GM18868 (cell line): Measurements from ENCODE around the gene OMG.
"Not testable (repeated sequence)": the region's sequence is repeated elsewhere in the genome, so short reads cannot be mapped to it uniquely, and the experiment has no call there.

ENCODE experiments used
- ATAC-seq: cut with Tn5 transposase; IDR thresholded peaks from one replicate; pipeline ENCODE4 v1.9.1; 2021; ENCODE audit warnings: mild to moderate bottlenecking, moderate library complexity; ENCODE audit not compliant: unreplicated experiment

The OMG gene

DNA sequence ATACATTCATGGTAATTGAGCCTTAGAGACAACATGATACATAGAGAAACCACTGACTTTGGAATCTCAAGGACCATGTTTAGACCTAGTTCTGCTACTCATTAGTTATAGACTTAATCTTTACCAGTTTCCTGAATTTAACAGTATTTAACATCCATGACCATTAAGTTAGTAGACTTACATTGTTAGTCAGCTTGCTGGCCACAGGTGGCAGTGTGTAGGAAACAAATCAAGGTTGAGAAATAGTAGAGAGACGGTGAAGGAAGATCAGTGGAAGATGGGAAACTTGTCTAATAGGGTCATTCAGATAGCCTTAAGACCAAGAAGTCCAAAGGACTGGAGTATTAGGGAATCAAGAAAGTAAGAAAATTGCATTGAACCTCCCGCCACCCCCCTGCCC, 31.0 kb downstream of the OMG start:
- no peak for ATAC-seq

DNA sequence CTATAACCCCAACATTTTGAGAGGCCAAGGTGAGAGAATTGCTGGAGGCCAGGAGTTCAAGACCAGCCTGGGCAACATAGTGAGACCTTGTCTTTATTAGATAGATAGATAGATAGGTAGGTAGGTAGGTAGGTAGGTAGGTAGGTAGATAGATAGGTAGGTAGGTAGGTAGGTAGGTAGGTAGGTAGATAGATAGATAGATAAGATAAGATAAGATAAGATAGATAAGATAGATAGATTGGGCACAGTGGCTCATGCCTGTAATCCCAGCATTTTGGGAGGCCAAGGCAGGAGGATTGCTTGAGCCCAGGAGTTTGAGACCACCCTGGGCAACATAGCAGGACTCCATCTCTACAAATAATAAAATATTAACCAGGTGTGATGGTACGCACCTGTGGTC, 34.1 kb downstream of the OMG start:
- ATAC-seq: not testable (repeated sequence)

DNA sequence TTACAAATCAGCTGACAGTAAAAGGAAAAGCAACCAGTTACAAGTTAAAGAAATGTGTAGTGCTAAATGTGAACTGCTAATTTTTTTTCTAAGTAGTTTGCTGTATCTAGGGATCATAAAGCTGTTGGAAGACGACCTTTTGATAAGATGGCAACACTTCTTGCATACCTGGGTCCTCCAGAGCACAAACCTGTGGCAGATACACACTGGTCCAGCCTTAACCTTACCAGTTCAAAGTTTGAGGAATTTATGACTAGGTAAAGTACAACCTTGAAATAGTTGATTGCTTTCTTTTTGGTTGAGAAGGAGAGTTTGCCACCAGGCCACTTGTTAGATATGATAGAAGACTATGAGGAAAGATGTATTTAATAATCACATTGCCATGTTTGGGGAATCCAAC, 35.4 kb downstream of the OMG start:
- ATAC-seq: no peak

GRCh38 chr17:31260151-31260550, 36.9 kb downstream of the OMG start:
- no peak for ATAC-seq

- no peak for ATAC-seq
These were observed 40.1 kb downstream of the OMG start for GRCh38 chr17:31256936-31257335.

DNA sequence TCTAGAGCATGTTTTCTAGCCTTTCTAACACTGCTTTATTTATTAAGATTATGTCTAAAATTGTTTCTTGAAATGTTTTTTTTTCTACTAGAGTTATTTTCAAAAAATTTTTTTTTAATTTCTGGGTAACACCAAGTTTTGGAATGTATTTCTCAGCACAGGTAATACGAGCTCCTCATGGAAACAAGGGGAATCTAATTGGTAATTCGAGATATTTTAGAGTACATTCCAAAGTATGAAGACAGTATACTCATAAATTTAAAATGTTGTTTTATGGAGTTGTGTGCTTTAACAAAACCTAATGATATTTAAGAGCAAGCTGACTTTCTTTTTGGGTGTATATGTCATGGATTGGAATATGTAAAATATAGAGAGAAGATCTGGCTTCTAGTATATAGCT, 42.4 kb downstream of the OMG start:
- ATAC-seq: no peak

DNA sequence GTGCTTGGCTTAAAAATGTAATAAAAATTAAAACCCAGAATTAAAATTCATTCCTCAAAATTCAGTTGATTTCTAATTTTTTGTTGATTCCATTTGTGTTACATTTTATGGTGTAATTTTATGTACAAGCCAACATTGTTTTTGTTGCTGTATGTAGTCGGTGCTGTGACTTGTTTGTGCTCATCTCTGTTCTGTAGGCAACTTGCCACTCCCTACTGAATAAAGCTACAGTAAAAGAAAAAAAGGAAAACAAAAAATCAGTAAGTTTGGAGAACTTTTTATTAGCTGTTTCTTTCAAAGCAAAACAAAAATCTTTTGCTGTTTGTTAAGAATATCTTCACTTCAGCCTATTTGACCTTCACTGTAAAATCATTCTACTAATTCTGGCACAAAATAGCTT, 44.3 kb downstream of the OMG start:
- no peak for ATAC-seq

- no peak for ATAC-seq
These were observed 45.1 kb downstream of the OMG start for GRCh38 chr17:31251970-31252328.

DNA sequence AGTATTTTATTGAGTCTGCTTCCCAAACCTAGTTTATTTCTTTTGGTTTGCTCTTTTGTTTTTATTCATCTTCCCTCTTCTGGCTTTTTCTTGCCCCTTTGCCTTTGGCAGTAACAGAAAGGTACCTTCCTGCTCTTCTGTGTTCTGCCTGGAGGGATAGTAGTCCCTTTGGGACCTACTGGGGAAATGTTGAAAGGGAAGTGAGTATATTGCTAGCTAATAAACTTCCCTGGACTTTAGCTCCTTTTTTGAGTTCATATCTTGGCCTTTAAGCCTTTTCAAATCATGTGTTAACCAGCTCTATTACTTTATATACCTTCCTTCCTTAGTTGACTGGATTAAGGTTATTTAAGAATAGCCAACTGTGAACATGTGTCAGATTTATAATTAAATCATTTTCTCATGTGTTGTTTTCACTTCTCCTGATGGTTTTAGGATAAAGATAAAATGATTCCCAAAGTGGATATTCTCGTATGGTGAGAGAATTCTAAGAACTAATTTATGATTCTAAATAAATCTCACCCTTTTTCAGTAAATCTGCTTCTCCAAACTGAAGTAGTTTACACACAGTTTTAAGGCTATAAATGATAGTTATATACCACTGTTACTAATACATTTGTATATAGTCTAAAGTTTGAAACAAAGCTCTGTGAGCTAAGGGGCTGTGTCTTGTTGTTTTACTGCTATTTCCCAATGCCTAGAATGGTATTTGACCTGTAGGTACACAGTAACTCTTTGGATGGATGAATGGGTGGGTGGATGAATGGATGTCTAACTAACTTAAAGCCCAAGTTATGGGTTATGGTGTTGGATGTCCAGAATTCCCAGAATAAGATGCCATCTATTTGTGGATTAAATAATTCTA, 45.7 kb downstream of the OMG start:
- ATAC-seq: no peak

DNA sequence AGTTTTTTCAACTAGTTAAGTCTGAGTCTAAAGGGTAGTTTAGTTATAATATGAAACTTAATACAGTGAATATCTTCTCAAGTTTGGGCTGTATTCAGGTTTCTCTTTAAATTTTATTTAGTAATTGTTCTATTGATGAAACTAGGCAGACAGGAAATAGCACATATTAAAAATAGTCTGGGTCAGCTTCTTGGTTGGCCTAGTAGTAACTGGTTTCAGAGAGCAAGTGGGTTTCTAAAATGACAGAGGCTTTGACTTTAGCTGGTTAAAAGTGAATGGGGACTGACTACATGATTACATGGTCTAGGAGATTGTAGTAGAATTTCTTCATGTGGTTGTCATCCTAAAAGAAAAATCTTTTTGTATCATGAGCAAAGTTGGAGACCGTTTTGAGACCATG, 46.8 kb downstream of the OMG start:
- no peak for ATAC-seq

- no peak for ATAC-seq
These were observed 47.3 kb downstream of the OMG start for GRCh38 chr17:31249835-31250141.

GRCh38 chr17:31248986-31249834, 47.8 kb downstream of the OMG start:
- ATAC-seq: no peak
